Suprapubic skin (tissue), 4 donors: ENCODE data around the gene PAOX. TPM values are rescaled to one million over a fixed set of nuclear protein-coding genes. Genes with fewer than 3 reads are reported as not detected.
"Not testable (repeated sequence)": the region's sequence is repeated elsewhere in the genome, so short reads cannot be mapped to it uniquely, and the experiment has no call there.

Experiments
- DNase-seq, 2 donors: peaks; one replicate each; pipeline ENCODE4 v3.0.0-alpha.2; 2019; ENCODE audit warnings: low spot score in 2 of 2
- H3K27ac ChIP-seq: fragments of 200-600 bp; sonication (generic); one replicate; pipeline ENCODE4 v1.5.1; 2019
- H3K27me3 ChIP-seq: fragments of 200-600 bp; sonication (generic); one replicate; pipeline ENCODE4 v1.5.1; 2019
- H3K36me3 ChIP-seq: fragments of 200-600 bp; sonication (generic); one replicate; pipeline ENCODE4 v1.5.1; 2019
- H3K4me1 ChIP-seq: fragments of 200-600 bp; sonication (generic); one replicate; pipeline ENCODE4 v1.5.1; 2019
- H3K4me3 ChIP-seq: fragments of 200-600 bp; sonication (generic); one replicate; pipeline ENCODE4 v1.5.1; 2019; ENCODE audit warnings: mild to moderate bottlenecking
- H3K9me3 ChIP-seq: fragments of 200-600 bp; sonication (generic); one replicate; pipeline ENCODE4 v1.5.1; 2019
- EP300 ChIP-seq: sonication (generic); formaldehyde crosslinking; IDR thresholded peaks from one replicate; pipeline ENCODE4 v1.6.1; 2017; ENCODE audit warnings: antibody characterized with exemption
- POLR2A ChIP-seq, 2 donors: fragments of 450-650 bp; IDR thresholded peaks; one replicate each; pipeline ENCODE4 v1.6.1; 2017; ENCODE audit warnings: antibody characterized with exemption in 2 of 2, mild to moderate bottlenecking in 2 of 2, moderate library complexity in 2 of 2
- POLR2AphosphoS5 ChIP-seq, 3 donors: sonication (generic); formaldehyde crosslinking; IDR thresholded peaks; one replicate each; pipeline ENCODE4 v1.6.1; 2017; ENCODE audit warnings: antibody characterized with exemption in 3 of 3
- WGBS: methylation state at CpG from one replicate; pipeline ENCODE4 v1.1.5; 2018; 5-methylcytosine and 5-hydroxymethylcytosine counted together
- total RNA-seq, 4 donors: library from RNA; depleted of rRNA; stranded (reverse); fragments of >200 nt; gene quantifications; one replicate each; pipeline ENCODE4 v1.1.0, GENCODE V29; 2016
- TF ChIP-seq, protein P1 (sequence below), 2 donors: fragments of 200-600 bp in 1 of 2; fragments of 450-650 bp in 1 of 2; sonication (generic) in 1 of 2; IDR thresholded peaks; one replicate each; pipeline ENCODE4 v1.5.1; 2016 to 2019; ENCODE audit warnings: antibody characterized with exemption in 2 of 2, mild to moderate bottlenecking in 1 of 2, moderate library complexity in 1 of 2

The PAOX gene
- total RNA-seq, 4 donors from 2014 or later = 7.8 to 23.4 (median 14.3) TPM

GRCh38 chr10:133422807-133423771, 44.0 kb downstream of the PAOX start:
- H3K36me3 ChIP-seq = peaks cover 24% of the 10 kb centered on the region
- DNase-seq = no peak
- WGBS = 19% methylated on average over 12 of the region's 88 CpGs
- TF ChIP-seq POLR2AphosphoS5 (IDR thresholded peaks at IDR 0.05) (no peak), POLR2A (IDR thresholded peaks at IDR 0.05) (no peak), EP300 (no peak)
- peak overlapping the region; percentile 31 for H3K4me3 ChIP-seq
- peaks cover 18% of the 10 kb centered on the region for H3K27me3 ChIP-seq
- no peak overlapping the region for H3K27ac ChIP-seq
- H3K9me3 ChIP-seq = no peaks in the 10 kb centered on the region
- peaks cover 9% of the 10 kb centered on the region for H3K4me1 ChIP-seq

DNA sequence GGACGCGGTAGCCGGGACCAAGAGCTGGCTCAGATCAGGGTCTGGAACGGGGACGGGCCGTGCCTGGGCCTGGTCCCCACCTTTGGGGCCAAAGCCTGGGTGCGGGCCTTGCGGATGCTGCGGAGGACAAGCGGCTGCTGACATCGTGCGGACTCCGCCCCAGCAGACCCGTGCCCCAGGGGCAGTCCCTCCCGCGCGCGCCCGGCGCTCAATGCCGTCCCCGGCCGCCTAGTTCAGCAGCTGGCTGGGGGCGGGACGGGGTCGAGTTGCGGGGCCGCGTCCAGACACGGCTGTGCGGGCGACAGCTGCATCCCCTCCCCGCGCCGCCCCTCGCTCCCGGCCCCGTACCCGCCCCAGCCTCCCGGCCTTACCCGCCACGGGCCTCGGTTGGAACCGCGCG, 45.0 kb downstream of the PAOX start:
- not testable (repeated sequence) for H3K27ac ChIP-seq

GRCh38 chr10:133424601-133425000, 45.5 kb downstream of the PAOX start, which contains the start of gene SPRN:
SPRN (minus strand) TSS chr10:133424625; CDS start chr10:133423681, 944 bp downstream.
- Histone ChIP-seq H3K27me3 (peaks cover 18% of the 10 kb centered on the region), H3K36me3 (peaks cover 12% of the 10 kb centered on the region), H3K4me3 (peak within 1 kb of the TSS; percentile 31)
- no CpG with 5 or more reads among the region's 37 CpGs for WGBS
- H3K4me1 ChIP-seq, DNase-seq, H3K9me3 ChIP-seq, H3K27ac ChIP-seq: not testable (repeated sequence)

More for the DNA sequence above, 45.0 kb downstream of the PAOX start:
- WGBS = no CpG with 5 or more reads among the region's 46 CpGs
- not testable (repeated sequence) for DNase-seq, H3K4me1 ChIP-seq, H3K4me3 ChIP-seq, H3K9me3 ChIP-seq
- Histone ChIP-seq H3K36me3 (peaks cover 17% of the 10 kb centered on the region), H3K27me3 (peaks cover 18% of the 10 kb centered on the region)

- H3K27me3 ChIP-seq, H3K9me3 ChIP-seq, DNase-seq, H3K36me3 ChIP-seq, H3K27ac ChIP-seq, H3K4me1 ChIP-seq, H3K4me3 ChIP-seq: not testable (repeated sequence)
- 54% methylated on average over 4 of the region's 4 CpGs for WGBS
These were observed 50.5 kb downstream of the PAOX start for GRCh38 chr10:133429571-133429970.

GRCh38 chr10:133431888-133432613, 53.0 kb downstream of the PAOX start:
- no CpG with 5 or more reads among the region's 9 CpGs for WGBS
- DNase-seq, H3K4me3 ChIP-seq, H3K9me3 ChIP-seq, H3K27me3 ChIP-seq, H3K4me1 ChIP-seq, H3K36me3 ChIP-seq, H3K27ac ChIP-seq: not testable (repeated sequence)

- not testable (repeated sequence) for DNase-seq, H3K27me3 ChIP-seq, H3K4me1 ChIP-seq, H3K9me3 ChIP-seq, H3K4me3 ChIP-seq, H3K36me3 ChIP-seq, H3K27ac ChIP-seq
- WGBS = no CpG with 5 or more reads among the region's 25 CpGs
These were observed 53.7 kb downstream of the PAOX start for GRCh38 chr10:133432789-133433188.

DNA sequence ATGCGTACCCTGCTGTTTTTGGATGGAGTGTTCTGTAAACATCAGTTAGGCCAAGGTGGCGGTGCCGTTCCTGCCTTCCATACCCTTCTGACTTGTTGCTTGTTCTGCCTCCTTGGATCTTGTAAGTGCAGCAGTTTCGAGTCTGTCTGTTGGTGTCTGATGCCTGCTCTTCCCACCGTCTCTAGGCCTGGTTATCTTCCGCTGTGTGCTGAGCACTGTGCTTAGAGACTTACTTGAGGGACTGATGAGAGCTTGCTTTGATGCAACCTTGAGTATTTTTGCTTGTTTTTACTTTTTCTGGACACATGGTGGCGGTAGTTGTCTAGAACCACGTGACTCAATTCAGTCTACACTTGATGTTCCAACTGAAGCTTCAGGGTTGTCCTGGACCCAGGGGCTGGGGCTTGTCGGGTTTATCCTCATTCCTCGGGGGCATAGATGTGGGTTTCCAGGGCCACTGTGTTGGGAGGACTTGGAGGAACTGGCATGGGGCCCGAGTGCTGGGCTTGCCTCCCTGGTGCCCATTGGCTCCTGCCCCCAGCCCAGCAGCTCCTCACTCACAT, 59.7 kb downstream of the PAOX start:
- no peaks in the 10 kb centered on the region for H3K9me3 ChIP-seq
- 83% methylated on average over 11 of the region's 11 CpGs for WGBS
- no peaks in the 10 kb centered on the region for H3K4me1 ChIP-seq
- H3K27ac ChIP-seq = no peak overlapping the region
- TF ChIP-seq EP300 = no peak
- TF ChIP-seq, protein P1, sequence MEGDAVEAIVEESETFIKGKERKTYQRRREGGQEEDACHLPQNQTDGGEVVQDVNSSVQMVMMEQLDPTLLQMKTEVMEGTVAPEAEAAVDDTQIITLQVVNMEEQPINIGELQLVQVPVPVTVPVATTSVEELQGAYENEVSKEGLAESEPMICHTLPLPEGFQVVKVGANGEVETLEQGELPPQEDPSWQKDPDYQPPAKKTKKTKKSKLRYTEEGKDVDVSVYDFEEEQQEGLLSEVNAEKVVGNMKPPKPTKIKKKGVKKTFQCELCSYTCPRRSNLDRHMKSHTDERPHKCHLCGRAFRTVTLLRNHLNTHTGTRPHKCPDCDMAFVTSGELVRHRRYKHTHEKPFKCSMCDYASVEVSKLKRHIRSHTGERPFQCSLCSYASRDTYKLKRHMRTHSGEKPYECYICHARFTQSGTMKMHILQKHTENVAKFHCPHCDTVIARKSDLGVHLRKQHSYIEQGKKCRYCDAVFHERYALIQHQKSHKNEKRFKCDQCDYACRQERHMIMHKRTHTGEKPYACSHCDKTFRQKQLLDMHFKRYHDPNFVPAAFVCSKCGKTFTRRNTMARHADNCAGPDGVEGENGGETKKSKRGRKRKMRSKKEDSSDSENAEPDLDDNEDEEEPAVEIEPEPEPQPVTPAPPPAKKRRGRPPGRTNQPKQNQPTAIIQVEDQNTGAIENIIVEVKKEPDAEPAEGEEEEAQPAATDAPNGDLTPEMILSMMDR (IDR thresholded peaks at IDR 0.05) = no peak
- TF ChIP-seq POLR2AphosphoS5 (IDR thresholded peaks at IDR 0.05) = no peak
- TF ChIP-seq POLR2A (IDR thresholded peaks at IDR 0.05) = no peak
- no peaks in the 10 kb centered on the region for H3K27me3 ChIP-seq
- no peak overlapping the region for H3K4me3 ChIP-seq
- DNase-seq = peak in 1 of 2 donors; percentile 64
- H3K36me3 ChIP-seq = no peaks in the 10 kb centered on the region
